IPS-20b (cell line): ENCODE data around the gene CENPO.

Source experiments
- H3K27ac ChIP-seq: one replicate; pipeline ENCODE4 v1.5.1; 2013; ENCODE audit warnings: low read length
- H3K27me3 ChIP-seq: 2 replicates; pipeline ENCODE4 v1.6.1; 2013; ENCODE audit warnings: mild to moderate bottlenecking, low read length, inconsistent platforms; ENCODE audit not compliant: insufficient read depth
- H3K36me3 ChIP-seq: 2 replicates; pipeline ENCODE4 v1.6.1; 2013; ENCODE audit warnings: low read depth, mild to moderate bottlenecking, inconsistent platforms, low read length, moderate library complexity; ENCODE audit not compliant: insufficient read depth
- H3K4me1 ChIP-seq: 2 replicates; pipeline ENCODE4 v1.6.1; 2013; ENCODE audit warnings: mild to moderate bottlenecking, control low read depth, inconsistent platforms, low read length, moderate library complexity; ENCODE audit not compliant: insufficient read depth
- H3K4me3 ChIP-seq: 2 replicates; pipeline ENCODE4 v1.5.1; 2013; ENCODE audit warnings: mild to moderate bottlenecking, low read length, inconsistent platforms
- H3K9ac ChIP-seq: 2 replicates; pipeline ENCODE4 v1.6.1; 2013; ENCODE audit warnings: low read depth, mild to moderate bottlenecking, inconsistent platforms, low read length, moderate library complexity
- H3K9me3 ChIP-seq: 2 replicates; pipeline ENCODE4 v1.6.1; 2013; ENCODE audit warnings: mild to moderate bottlenecking, low read depth, low read length, inconsistent platforms; ENCODE audit not compliant: insufficient read depth

Gene CENPO

DNA sequence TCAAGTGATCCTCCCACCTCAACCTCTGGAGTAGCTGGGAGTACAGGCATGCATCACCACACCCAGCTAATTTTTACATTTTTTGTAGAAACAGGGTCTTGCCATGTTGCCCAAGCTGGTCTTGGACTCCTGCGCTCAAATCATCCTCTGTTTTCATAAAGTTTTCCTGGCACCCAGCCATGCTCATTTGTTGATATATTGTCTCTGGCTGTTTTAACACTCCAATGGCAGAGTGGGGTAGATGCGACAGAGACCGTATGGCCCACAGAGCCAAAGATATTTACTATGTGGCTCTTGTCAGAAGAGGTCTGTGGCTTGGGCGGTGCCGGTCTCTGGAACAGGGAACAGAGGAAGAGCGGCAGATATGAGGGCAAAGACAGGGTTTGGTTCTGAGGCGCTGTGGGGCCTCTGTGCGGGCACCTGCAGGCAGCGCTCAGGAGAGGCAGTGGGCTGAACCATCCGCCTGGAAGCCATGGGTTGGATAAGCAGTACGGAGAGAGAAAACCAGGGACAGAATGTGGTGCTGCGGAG lies 50.2 kb downstream of the CENPO start:
- Histone ChIP-seq H3K4me1 (no peaks in the 10 kb centered on the region), H3K36me3 (no peaks in the 10 kb centered on the region), H3K27me3 (no peaks in the 10 kb centered on the region), H3K4me3 (no peak overlapping the region), H3K9me3 (peaks cover 11% of the 10 kb centered on the region), H3K27ac (no peak overlapping the region), H3K9ac (no peak overlapping the region)

DNA sequence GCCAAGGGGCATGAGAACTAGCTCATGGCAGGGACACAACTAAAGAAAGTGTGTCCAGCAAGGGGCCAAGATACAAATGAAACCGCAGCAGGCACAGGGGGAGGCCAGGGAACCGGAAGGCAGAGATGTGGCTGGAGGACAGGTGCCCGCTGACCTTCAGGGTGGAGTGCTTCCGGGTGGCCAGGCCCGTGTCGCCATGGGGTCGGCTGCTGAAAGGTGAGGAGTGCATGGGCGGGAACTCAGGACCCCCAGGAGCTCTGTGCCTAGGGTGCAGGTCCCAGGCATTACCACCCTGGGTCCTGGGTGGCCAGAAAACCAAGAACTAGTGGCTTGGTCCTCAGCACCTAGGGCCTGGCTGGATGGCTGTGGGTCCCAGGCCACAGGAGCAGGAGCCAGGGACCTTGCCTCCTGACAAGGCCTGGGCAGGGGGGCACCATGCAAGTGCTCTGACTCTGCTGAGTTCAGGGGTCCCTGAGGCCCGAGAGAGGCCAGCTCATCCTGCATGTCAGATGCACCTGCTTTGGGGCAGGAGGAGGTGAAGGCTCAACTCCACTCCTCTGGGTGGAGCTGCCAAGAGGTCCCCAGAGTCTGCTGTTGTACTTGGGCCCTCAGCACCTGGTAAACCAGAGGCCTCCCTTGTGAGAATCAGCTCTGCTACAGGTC lies 50.9 kb downstream of the CENPO start:
- H3K27me3 ChIP-seq, result no peaks in the 10 kb centered on the region

GRCh38 chr2:24845691-24846090 lies 52.5 kb downstream of the CENPO start:
- Histone ChIP-seq H3K36me3 (no peaks in the 10 kb centered on the region), H3K27me3 (no peaks in the 10 kb centered on the region), H3K4me1 (no peaks in the 10 kb centered on the region), H3K4me3 (no peak overlapping the region), H3K27ac (no peak overlapping the region), H3K9me3 (peaks cover 18% of the 10 kb centered on the region), H3K9ac (no peak overlapping the region)

More for the DNA sequence above, 50.9 kb downstream of the CENPO start:
- Histone ChIP-seq H3K9me3 (peaks cover 18% of the 10 kb centered on the region), H3K9ac (no peak overlapping the region), H3K27ac (no peak overlapping the region), H3K36me3 (no peaks in the 10 kb centered on the region), H3K4me3 (no peak overlapping the region), H3K4me1 (no peaks in the 10 kb centered on the region)

- H3K9ac ChIP-seq, result no peak overlapping the region
- H3K27me3 ChIP-seq, result no peaks in the 10 kb centered on the region
- no peak overlapping the region for H3K4me3 ChIP-seq
- H3K36me3 ChIP-seq, result no peaks in the 10 kb centered on the region
- H3K4me1 ChIP-seq, result no peaks in the 10 kb centered on the region; the same call in 1 of the 2 replicates
- H3K27ac ChIP-seq, result no peak overlapping the region
- peaks cover 18% of the 10 kb centered on the region for H3K9me3 ChIP-seq
Measured at GRCh38 chr2:24850944-24851343, 57.7 kb downstream of the CENPO start.

DNA sequence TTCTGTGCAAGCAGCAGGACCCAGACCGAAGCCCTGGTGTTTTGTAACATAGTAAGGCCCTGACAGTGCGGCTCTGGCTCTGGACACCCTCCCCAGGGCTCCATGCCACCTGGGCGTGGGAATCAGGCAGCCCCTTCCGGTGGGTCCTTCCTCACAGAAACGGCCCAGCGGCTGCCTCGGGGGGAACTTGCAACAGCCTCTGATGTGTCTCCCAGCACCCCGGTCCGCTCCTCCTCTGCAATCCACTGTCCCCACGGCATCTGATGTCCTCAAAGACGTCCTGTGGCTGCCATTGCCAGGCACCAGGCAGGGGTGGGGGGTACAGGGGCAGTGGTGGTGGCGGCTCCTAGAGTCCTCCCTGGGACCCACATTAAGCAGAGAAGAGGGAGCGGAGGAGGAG lies 58.8 kb downstream of the CENPO start:
- Histone ChIP-seq H3K27ac (no peak overlapping the region), H3K9me3 (peaks cover 15% of the 10 kb centered on the region), H3K36me3 (no peaks in the 10 kb centered on the region), H3K27me3 (no peaks in the 10 kb centered on the region), H3K9ac (no peak overlapping the region), H3K4me3 (no peak overlapping the region), H3K4me1 (no peaks in the 10 kb centered on the region; the same call in 1 of the 2 replicates)

DNA sequence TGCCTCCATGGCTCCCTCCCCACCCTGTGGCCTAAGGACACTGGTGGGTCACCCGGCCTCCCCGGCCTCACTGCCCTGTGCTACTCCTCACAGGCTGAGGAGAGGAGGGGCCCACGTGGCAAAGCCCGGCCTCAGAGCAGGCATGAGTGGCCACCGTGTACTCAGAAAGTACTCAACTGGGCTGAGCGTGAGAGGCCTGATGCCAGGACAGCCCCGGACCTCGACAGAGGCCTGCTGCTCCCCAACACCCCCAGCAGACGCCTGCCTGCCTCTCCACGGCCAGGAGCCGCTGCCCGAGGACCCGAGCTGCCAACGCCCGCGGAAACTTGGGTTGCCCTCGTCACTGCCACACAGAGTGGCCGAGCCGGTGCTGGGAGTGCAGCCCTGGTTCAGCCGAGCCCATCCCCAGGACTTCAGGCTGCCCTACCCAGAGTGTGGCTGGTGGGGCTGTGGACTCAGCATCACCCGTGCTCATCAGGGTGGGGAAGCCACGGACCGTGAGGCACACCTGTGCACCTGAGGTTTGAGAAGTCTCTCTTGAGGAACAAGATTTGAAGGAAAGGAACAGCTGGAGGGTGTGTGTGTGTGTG lies 59.3 kb downstream of the CENPO start:
- no peak overlapping the region for H3K9ac ChIP-seq
- H3K27ac ChIP-seq, result no peak overlapping the region
- no peaks in the 10 kb centered on the region for H3K27me3 ChIP-seq
- no peak overlapping the region for H3K4me3 ChIP-seq
- H3K36me3 ChIP-seq, result no peaks in the 10 kb centered on the region
- H3K4me1 ChIP-seq, result no peaks in the 10 kb centered on the region; the same call in 1 of the 2 replicates
- H3K9me3 ChIP-seq, result peaks cover 11% of the 10 kb centered on the region

DNA sequence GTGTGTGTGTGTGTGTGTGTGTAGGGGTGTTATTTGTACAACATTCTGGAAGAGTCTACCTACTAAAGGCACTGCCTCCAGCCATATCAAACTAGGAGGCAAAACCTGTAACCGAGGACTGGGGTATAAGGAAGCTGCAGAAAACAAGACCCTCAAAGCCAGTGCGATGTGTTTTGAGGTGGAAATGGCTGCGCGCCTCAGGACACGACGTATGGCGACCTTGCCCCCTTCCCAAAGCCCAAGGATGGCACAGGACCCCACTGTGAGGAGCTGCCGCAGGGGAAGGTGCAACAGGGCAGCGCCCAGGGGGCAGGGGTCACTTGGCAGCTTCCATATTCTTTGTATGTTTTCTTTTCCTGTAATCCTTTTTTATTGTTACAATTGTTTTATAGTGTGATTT lies 59.8 kb downstream of the CENPO start:
- H3K4me3 ChIP-seq, result no peak overlapping the region
- H3K27ac ChIP-seq, result no peak overlapping the region
- H3K9me3 ChIP-seq, result peaks cover 8% of the 10 kb centered on the region
- H3K27me3 ChIP-seq, result no peaks in the 10 kb centered on the region
- no peaks in the 10 kb centered on the region; the same call in 1 of the 2 replicates for H3K4me1 ChIP-seq
- no peaks in the 10 kb centered on the region for H3K36me3 ChIP-seq
- H3K9ac ChIP-seq, result no peak overlapping the region

- Histone ChIP-seq H3K9me3 (0 out of 2 replicates have a peak, but pooled peaks cover 1% of the 10 kb centered on the region), H3K4me3 (no peak overlapping the region), H3K27ac (no peak overlapping the region), H3K9ac (no peak overlapping the region), H3K27me3 (no peaks in the 10 kb centered on the region), H3K36me3 (no peaks in the 10 kb centered on the region), H3K4me1 (no peaks in the 10 kb centered on the region; the same call in 1 of the 2 replicates)
Measured at GRCh38 chr2:24853996-24854395, 60.8 kb downstream of the CENPO start.

GRCh38 chr2:24855022-24855622 lies 61.9 kb downstream of the CENPO start:
- H3K27ac ChIP-seq, result no peak overlapping the region
- no peak overlapping the region for H3K9ac ChIP-seq
- H3K4me3 ChIP-seq, result no peak overlapping the region
- no peaks in the 10 kb centered on the region; the same call in 1 of the 2 replicates for H3K4me1 ChIP-seq
- no peaks in the 10 kb centered on the region for H3K9me3 ChIP-seq
- H3K27me3 ChIP-seq, result no peaks in the 10 kb centered on the region
- no peaks in the 10 kb centered on the region for H3K36me3 ChIP-seq

DNA sequence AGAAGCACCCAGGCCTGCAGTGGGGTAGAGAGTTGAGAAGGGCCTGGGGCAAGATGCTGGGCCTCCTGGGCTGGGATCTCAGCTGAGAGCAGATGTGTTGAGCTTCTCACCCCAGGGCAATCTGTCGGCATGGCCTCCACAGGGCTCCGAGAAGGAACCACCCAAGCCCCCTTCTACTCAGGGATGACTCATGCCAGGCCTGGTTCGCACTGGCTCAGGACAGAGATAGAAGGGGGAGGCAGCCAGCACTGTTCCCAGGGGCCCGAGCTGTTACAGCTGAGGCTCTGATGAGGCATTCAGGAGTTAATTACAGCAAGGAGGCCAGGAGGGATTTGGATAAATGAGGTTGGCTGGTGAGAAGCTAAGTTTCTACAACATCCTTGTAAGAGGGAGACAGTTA lies 62.5 kb downstream of the CENPO start:
- no peak overlapping the region for H3K4me3 ChIP-seq
- no peak overlapping the region for H3K27ac ChIP-seq
- H3K36me3 ChIP-seq, result no peaks in the 10 kb centered on the region
- H3K9ac ChIP-seq, result no peak overlapping the region
- no peaks in the 10 kb centered on the region for H3K27me3 ChIP-seq
- H3K9me3 ChIP-seq, result no peaks in the 10 kb centered on the region
- H3K4me1 ChIP-seq, result no peaks in the 10 kb centered on the region; the same call in 1 of the 2 replicates

DNA sequence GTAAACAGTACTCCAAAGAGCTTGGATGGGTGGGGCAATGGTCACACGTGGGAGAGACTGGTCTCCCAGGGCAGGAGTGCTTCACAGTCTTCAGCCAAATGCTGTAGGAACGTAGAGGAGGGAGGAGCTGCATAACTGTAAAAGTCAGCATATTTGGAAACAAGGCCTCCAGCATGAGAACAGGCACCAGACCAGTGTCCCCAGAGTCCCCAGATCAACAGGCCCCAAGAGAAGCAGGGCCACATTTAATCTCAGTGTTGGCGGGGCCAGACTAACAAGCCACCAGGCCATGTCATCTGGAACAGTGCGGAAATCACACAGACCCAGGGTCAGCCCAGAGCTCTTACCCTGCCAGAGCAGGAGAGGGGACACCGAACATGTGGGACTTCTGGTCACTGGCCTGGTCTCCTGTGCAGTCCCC lies 63.6 kb downstream of the CENPO start:
- Histone ChIP-seq H3K27me3 (no peaks in the 10 kb centered on the region), H3K4me1 (no peaks in the 10 kb centered on the region; the same call in 1 of the 2 replicates), H3K36me3 (no peaks in the 10 kb centered on the region), H3K9ac (no peak overlapping the region), H3K27ac (no peak overlapping the region), H3K9me3 (no peaks in the 10 kb centered on the region), H3K4me3 (no peak overlapping the region)

- Histone ChIP-seq H3K27ac (no peak overlapping the region), H3K4me3 (no peak overlapping the region), H3K36me3 (no peaks in the 10 kb centered on the region), H3K9ac (no peak overlapping the region), H3K27me3 (no peaks in the 10 kb centered on the region), H3K4me1 (no peaks in the 10 kb centered on the region; the same call in 1 of the 2 replicates), H3K9me3 (no peaks in the 10 kb centered on the region)
Measured at GRCh38 chr2:24857746-24858145, 64.5 kb downstream of the CENPO start.
